Measurements from ENCODE around the gene NPBWR2. TPM values are rescaled to one million over a fixed set of nuclear protein-coding genes. Genes with fewer than 3 reads are reported as not detected.

NPBWR2 gene
- total and polyA plus RNA-seq, 2 experiments from 2014 or later: not detected

- H3K27me3 ChIP-seq (ENCODE audit: insufficient read depth): no peaks in the 10 kb centered on the region
- TF ChIP-seq ETS1 (IDR thresholded peaks at IDR 0.05) (no peak), ZNF114 (CRISPR knock-in tag; IDR thresholded peaks at IDR 0.05) (no peak), JUNB (IDR thresholded peaks at IDR 0.05; ENCODE audit: unreplicated experiment) (no peak), EZH2 (IDR thresholded peaks at IDR 0.05; ENCODE audit: low read depth, unreplicated experiment) (no peak), CREB1 (CRISPR knock-in tag; IDR thresholded peaks at IDR 0.05; ENCODE audit: low read depth) (no peak), ZNF462 (CRISPR knock-in tag; IDR thresholded peaks at IDR 0.05) (no peak), POLR2AphosphoS5 (IDR thresholded peaks at IDR 0.05; ENCODE audit: low read depth) (no peak), EZH2phosphoT487 (IDR thresholded peaks at IDR 0.05; ENCODE audit: unreplicated experiment) (no peak)
- peaks cover 7% of the 10 kb centered on the region for H3K4me1 Mint-ChIP-seq
- no peaks in the 10 kb centered on the region for H3F3A ChIP-seq (replicated peaks; ENCODE audit: low read depth)
- H4K20me1 ChIP-seq (replicated peaks; ENCODE audit: insufficient read depth): no peaks in the 10 kb centered on the region
- no peak overlapping the region for H3K4me3 Mint-ChIP-seq
- peak overlapping the region; percentile 74; the same call in 1 of the 2 replicates for H2AFZ ChIP-seq
- peaks cover 12% of the 10 kb centered on the region for H3K27me3 Mint-ChIP-seq (ENCODE audit: insufficient read depth, low read depth, poor library complexity)
- H3K9me3 Mint-ChIP-seq: peaks cover 4% of the 10 kb centered on the region
- H3K36me3 Mint-ChIP-seq (ENCODE audit: low read depth): peaks cover 4% of the 10 kb centered on the region; the same call in 2 of the 3 replicates
- H3K27ac Mint-ChIP-seq: no peak overlapping the region; the same call in 1 of the 2 replicates
- DNase-seq (ENCODE audit: low spot score) (no peak), ATAC-seq (peak; percentile 48)
- H3K4me3 ChIP-seq: no peak overlapping the region
- no peak overlapping the region for H3K27ac ChIP-seq (ENCODE audit: low read depth)
- H3K4me1 ChIP-seq (ENCODE audit: insufficient read depth): no peaks in the 10 kb centered on the region
- H3K79me2 ChIP-seq (replicated peaks; ENCODE audit: insufficient read depth): no peaks in the 10 kb centered on the region
- no peak overlapping the region for H3K4me2 ChIP-seq
- H3K9me2 ChIP-seq (ENCODE audit: insufficient read depth): no peaks in the 10 kb centered on the region
- H3K36me3 ChIP-seq (ENCODE audit: insufficient read depth): no peaks in the 10 kb centered on the region
These were observed 14.9 kb downstream of the NPBWR2 start for GRCh38 chr20:64092258-64093012.

Measured in GM23338 (cell line).